Measurements from ENCODE around the gene WNK2.

DNA sequence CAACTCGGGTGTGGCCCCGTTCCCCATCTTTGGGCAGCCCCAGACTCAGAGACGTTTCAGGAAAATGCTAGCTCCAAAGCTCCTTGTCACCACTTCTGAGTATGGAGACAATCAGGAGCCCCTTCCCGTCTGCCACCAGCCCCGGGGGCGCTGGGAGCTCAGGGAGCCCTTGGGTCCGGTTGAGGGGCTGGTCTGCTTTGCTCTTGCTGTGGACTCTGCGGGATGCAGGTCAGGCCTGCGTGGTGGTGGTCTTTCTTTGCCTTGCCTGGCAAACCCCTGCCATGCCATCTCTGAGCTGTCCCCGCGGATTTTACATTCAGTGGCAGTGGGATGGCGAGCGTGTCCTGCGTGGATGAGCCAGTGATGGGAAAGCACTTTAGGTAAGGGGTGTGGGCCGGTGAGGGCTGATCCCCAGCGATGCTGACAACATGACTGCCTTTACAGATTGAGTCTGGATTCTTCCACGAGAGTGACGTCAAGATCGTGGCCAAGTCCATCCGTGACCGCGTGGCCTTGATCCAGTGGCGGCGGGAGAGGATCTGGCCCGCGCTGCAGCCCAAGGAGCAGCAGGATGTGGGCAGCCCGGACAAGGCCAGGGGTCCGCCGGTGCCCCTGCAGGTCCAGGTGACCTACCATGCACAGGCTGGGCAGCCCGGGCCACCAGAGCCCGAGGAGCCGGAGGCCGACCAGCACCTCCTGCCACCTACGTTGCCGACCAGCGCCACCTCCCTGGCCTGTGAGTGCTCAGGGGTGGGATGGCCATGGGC lies 63.3 kb downstream of the WNK2 start:
- TF ChIP-seq CTCF (conservative IDR thresholded peaks at IDR 0.05 in 1 of 2, IDR thresholded peaks at IDR 0.05 in 1 of 2; ENCODE audit: extremely low read depth in 1 of 2, insufficient read depth in 1 of 2, low read depth in 1 of 2, low read length in 2 of 2) = no peak
- no peak for TF ChIP-seq EZH2 (IDR thresholded peaks at IDR 0.05; ENCODE audit: borderline replicate concordance, low read length)

Data from mammary epithelial cell (primary cell).